Kidney tubule cell (primary cell): Measurements from ENCODE around the gene TCF12.
A peak's percentile ranks its signal among the peaks of the same experiment; 100 is the strongest.

Source experiments
- DNase-seq: peaks from one replicate; pipeline ENCODE4 v3.0.0-alpha.2; 2018; ENCODE audit warnings: low spot score

TCF12 gene

GRCh38 chr15:56918046-56918938 is at the start of gene TCF12:
TSS of gene TCF12 (plus strand) at chr15:56918644. CDS start at chr15:56919914, 1,270 bp downstream.
- peak; percentile 97 for DNase-seq

DNA sequence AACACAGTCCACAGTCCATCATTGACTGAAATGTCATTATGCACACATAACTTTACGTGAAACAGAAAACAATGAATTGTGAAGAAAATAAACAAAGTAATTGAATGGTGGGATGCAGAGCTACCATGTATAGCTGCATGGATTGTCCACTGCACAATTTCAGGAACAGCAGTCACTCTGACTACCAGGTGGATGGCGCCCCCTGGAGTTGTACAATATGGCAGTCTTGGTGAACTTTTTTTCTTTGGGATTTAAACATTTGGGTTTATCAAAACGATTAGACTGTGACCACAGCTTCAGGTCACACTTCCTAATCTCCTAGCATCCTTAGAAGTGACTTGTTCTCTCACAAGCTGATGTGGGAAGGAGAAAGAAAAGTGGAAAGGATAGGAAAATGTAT is 48.9 kb upstream of the TCF12 start:
- DNase-seq = peak; percentile 37

DNA sequence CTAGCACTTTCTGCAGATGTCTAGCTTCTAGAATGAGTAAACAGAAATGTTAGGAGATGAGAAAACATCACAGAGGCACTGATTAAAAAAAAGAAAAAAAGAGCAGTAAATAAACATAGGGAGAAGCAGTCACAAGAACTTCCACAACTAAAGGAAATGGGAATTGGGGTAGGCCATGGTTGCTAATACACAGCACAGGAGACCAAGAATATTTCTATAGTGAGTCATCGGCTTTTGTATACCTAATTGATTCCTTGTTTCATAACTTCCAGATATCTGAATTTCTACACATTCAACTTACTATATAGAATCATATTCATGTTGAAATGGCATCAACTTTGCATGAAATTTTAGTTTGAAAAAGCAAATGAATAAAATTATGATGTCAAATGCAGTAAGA is 47.3 kb upstream of the TCF12 start:
- DNase-seq = peak; percentile 81

- DNase-seq = no peak
These were observed 46.6 kb upstream of the TCF12 start for GRCh38 chr15:56871867-56872266.

- DNase-seq = no peak
These were observed 41.0 kb upstream of the TCF12 start for GRCh38 chr15:56877255-56877970.

DNA sequence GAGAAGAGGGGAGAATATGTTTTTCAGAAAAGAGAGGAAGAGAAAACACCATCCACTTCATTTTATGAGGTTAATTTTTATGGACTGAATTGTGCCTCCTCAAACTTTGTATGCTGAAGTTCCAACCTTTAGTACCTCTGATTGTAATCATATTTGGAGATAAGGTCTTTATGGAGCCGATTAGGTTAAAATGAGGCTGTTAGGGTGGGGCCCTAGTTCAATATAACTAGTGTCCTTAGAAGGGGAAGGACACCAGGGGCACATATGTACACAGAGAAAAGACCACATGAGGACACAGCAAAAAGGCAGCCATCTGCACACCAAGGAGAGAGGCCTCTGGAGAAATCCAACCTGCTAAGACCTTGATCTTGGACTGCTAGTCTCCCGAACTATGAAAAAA is 38.9 kb upstream of the TCF12 start:
- DNase-seq = no peak

- no peak for DNase-seq
These were observed 35.4 kb upstream of the TCF12 start for GRCh38 chr15:56883088-56883487.

- DNase-seq = no peak
These were observed 32.0 kb upstream of the TCF12 start for GRCh38 chr15:56886363-56886931.

DNA sequence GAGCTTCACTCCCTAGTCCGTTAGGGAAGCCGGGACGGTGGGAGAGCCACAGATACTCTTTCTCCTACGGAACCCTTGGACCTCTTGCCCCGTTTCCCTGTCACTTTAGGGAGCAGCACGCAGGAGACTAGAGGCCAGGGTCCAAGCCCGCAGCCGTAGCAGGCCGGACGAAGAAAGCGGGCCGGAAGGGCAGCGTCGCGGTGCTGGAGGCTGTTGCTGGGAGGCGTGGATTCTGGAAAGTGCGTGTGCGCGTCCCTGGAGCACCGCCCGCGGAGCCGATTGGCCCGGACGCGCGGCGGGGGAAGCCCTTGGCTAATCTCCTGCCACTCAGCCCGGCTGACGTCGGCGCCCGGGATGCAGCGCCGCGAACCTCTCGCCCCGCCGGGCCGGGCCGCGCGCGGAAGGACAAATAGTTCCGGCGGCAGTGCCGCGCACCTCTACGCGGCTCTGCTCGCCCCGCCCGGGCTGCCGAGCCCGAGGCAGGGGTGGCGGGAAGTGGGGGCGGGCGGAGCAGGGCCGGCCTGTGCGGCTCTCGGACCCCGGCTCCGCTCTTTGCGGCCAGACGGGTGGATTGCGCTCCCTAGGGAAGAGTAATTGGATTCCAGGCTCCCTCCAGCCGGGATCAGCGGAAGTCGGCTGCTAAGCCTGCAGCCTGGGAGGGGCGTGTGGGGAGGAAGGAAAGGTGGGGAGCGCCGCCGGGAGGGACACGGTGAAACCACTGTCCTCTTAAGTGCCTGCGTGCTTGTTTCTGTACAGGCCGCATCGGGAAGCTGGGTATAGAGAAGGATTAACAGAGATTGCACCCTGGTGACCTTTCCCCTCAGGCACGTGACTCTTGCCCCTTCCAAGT is 31.3 kb upstream of the TCF12 start:
- peak; percentile 97 for DNase-seq

DNA sequence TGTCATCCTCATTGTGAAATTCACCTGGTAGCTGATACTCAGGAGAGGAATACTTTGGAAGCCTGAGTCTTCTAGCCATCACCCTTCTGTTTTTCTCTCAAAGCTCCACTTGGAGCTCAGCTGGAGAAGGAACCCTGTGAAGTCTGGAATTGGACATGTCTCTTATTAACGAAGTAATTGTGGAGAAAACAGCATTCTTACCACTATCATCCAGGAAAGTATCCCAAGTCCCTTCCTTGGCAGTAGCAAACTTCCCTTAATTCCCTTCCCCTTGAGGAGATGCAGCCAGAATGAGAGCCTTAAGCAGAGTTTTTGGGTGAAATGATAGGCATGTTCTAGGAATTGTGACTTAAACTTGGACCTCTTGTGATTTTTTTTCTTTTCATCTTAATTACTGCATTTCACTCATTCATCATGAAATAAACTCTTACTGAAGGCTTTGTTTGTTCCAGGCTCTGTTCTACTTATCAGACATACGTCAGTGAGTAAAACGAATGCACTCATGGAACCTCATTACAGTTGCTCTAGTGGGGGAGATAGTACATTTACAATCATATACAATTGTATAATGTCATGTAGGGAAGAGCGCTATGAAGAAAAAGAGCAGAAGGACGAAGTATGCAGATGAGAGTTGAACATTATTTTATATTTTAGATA is 30.5 kb upstream of the TCF12 start:
- DNase-seq = no peak

DNA sequence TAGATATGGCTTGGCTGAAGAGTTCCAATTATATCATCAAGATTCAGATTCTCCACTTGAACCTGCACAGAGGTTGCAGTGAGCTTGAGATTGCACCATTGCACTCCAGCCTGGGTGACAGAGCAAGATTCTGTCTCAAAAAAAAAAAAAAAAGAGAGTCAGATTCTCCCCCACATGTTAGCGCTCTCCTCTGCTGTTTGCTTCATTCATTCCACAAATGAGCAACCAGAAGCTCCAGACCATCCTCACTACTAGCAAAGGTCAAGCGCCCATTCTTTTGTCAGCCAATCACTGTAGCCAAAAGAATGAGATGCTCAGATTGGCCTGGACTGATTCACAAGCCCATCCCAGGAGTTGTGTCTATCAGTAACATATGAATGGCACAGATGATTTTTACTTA is 28.4 kb upstream of the TCF12 start:
- DNase-seq = no peak

DNA sequence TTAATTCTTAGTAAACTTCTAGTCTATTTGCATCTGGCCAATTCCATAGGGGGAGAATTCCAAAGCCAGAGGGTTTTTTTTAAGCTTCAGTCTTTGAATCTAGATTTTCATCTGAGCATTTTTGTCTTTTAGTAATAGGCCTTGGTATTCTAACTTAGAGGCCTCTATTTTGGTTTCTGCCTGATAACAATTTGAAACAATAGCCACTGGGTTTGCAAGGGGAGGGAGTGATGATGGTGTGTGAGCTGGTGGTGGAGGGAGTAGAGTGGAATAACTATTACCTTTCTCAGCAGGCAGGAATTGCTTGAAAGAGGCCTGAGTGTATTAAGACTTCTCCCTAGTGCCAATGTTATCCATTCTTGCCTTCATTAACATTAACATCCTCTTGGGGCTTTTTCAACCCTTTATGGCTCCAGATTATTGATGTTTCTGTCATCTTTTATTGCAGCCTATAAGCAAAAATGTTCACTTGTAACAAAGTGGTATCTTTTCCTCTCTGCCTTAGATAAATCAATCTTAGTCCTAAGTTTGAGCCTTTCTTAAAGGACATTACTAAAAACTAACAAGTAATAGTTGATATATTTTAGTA is 26.5 kb upstream of the TCF12 start:
- no peak for DNase-seq

DNA sequence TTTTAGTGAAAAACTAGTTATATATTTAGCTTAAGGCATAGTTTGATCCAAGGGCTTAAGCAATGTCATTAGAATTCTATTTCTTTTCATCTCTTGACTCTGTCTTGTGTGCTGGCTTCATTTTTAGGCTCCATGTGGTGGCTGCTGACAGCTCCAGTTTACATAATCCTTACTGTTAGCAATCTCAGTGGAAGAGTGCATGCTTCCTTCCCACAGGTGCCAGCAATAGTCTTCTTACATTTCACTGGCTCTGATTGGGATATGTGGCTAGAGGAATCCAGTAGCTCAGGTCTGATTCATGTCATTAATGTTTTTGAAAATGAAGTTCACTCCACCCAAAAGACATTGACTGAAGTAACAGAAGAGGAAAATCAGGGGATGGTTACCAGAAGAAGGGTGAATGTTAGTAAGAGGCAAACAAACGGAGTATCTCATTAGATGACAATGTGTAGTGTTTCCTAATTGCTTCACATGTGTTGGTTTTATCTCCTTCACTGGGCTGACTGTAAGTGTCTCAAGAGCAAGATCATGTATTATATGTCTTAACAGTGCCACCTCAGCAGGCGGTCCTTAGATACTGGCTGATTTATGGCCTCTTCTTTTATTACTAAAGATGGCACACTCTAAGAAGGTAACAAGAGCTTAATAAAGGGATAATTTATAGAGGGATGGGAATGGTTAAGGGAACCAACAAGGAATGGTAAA is 25.6 kb upstream of the TCF12 start:
- no peak for DNase-seq

DNA sequence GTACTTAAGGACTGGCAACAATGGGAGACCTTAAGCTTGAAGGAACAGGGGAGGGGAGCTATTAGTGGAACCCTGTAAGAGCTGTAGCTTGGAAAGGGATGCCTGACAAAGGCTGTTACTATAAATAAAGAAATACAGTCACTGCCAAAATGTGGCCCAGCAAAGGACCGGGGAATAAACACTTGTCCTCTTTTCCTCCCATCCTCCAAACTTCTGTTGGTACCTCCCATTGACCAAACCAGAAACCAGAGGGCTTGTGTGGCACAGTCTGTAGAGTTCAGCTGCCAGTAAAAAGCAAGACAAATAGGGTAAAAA is 25.1 kb upstream of the TCF12 start:
- DNase-seq = no peak

DNA sequence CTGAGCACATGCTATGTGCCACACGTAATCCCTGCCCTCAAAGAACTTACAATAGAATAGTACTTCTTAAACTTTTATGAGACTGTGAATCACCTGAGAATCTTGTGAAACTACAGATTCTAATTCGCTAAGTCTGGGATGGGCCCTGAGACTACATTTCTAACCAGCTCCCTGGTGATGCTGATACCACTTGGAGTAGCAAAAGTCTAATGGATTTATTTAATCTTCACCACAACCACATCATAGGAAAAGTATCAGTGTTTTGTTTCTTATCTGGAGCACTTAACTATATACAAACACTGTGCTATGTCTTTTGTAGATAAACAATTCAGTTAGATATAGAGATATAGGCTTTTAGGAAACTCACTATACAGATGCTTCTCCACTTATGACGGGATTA is 23.8 kb upstream of the TCF12 start:
- no peak for DNase-seq

DNA sequence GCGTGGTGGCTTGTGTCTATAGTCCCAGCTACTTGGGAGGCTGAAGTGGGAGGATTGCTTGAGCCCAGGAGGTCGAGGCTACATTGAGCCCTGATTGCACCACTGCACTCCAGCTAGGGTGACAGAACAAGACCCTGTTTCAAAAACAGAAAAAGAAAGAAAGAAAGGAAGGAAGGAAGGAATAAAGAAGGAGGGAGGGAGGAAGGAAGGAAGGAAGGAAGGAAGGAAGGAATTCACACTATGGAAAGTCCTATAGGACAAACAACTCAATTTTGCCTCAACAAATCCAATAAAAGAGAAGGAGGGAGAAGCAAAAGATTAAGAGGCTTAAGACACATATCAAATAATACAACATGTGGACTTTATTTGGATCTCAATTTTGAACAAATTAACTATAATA is 16.5 kb upstream of the TCF12 start:
- no peak for DNase-seq

GRCh38 chr15:56906766-56907165 is 11.7 kb upstream of the TCF12 start:
- DNase-seq = no peak

DNA sequence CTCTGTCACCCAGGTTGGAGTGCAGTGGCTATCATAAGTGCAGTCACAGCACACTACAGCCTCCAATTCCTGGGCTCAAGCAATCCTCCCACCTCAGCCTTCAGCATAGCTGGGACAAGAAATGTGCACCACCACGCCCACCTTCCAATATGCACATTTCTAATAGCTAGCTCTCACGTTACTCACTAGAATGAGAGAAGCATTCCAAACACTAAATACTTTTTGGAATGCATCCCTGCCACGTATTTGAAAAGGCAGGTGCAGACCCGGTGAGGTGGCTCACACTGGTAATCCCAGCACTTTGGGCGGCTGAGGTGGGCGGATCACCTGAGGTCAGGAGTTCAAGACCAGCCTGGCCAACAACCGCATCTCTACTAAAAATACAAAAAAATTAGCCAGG is 7.6 kb upstream of the TCF12 start:
- DNase-seq = no peak

DNA sequence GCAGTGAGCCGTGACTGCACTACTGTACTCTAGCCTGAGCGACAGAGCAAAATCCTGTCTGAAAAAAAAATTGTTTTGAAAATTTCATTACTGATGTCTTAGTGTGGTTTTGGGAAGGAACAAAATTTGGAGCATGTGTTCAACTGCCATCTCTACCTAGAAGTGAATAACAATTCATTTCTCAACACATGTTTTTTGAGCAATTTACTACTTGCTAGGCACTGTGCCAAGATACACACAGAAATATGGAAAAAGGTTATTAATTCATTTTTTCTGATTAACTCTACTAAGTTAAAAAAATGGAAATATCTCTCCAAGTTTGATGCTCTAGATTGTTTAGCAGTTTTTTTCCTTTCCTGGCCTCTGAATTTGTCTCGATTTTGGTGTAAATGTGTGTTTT is 5.2 kb upstream of the TCF12 start:
- no peak for DNase-seq

GRCh38 chr15:56913670-56914069 is 4.8 kb upstream of the TCF12 start:
- DNase-seq = no peak

DNA sequence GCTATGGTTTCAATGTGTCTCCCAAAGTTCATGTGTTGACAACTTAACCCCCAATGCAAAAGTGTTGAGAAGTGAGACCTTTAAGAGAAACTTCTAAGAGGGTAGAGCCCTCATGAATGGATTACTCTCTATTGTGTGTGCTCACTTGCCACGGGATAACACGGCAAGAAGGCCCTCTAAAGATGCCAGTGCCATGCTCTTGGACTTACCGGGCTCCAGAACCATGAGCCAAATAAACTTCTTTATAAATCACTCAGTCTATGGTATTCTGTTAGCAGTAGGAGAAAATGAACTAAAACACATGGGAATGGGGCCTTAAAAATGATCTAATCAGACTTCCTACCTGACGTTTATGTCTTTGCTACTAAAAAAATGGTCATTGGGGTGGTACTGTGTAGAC is 2.6 kb upstream of the TCF12 start:
- no peak for DNase-seq
